ENCODE measurements around the gene EMCN. TPM values are rescaled to one million over a fixed set of nuclear protein-coding genes. Genes with fewer than 3 reads are reported as not detected.

The EMCN gene
- total and polyA plus RNA-seq, 2 of the 8 experiments (the other 6 are each of a cell fraction or from before 2014, with no cell fraction given): not detected

DNA sequence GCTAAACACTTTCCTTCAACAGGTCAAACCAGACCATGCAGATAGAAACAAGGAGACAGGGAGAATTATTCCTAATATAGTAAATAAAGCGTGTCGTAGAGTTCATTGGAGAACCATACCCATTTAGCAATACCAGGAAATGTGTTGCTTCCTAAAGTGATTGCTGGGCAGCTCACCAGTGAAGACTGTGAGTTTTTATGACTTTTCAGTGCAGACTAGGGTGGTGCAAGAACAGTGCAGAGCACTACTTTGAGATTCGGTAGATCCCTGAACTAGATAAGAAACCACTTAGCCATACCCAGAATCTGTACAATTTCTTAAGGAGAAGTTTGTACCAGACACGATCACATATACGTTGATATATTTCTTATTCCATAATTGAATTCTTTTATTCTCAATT is 87.4 kb downstream of the EMCN start (continued):
- no peak for TF ChIP-seq TEAD4 (IDR thresholded peaks at IDR 0.05; ENCODE audit: low read depth, low read length)

DNA sequence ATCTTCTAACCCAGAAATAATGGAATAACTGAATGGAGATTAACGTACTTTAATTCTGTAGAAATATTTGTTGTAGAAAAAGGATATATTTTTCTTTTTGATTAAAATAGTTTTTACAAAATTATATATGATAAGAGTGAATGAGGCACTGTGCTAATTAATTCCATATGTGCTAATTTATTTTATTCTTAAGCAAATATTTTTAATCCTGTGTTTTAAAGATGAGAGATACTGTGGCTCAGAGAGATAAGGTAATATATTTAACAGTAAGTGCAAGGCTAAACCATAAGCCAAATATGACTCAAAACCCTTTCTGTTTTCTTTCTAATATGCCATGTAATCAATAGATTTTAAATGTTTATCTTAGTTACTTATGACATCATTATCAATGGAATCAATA is 88.2 kb downstream of the EMCN start:
- Histone ChIP-seq H4K5ac (ENCODE audit: insufficient read length, low read depth, low read length) (no peak overlapping the region), H2AFZ (ENCODE audit: low read length) (no peak overlapping the region), H4K91ac (replicated peaks; ENCODE audit: insufficient read length, low read length) (no peak overlapping the region), H3K9me3 (ENCODE audit: insufficient read depth in 2 of 2, low read depth in 1 of 2, low read length in 1 of 2) (no peaks in the 10 kb centered on the region), H3K27ac (ENCODE audit: low read depth, low read length) (no peak overlapping the region), H2BK5ac (ENCODE audit: low read depth, low read length) (no peak overlapping the region), H3K27me3 (replicated peaks in 1 of 4; ENCODE audit: control insufficient read depth in 3 of 4, extremely low read depth in 1 of 4, insufficient read depth in 3 of 4, low read length in 3 of 4) (peaks cover 0 to 1% (median 0%) of the 10 kb centered on the region in 4 experiments; a peak in 1 of 7 replicates), H3K56ac (replicated peaks; ENCODE audit: insufficient read length, low read depth, low read length) (no peak overlapping the region), H3K9ac (replicated peaks in 1 of 4; ENCODE audit: extremely low read depth in 1 of 4, low read depth in 3 of 4, low read length in 3 of 4) (no peak overlapping the region), H2AK5ac (ENCODE audit: low read depth, low read length) (no peak overlapping the region), H4K20me1 (replicated peaks in 1 of 2; ENCODE audit: control insufficient read depth in 1 of 2, insufficient read depth in 2 of 2, low read length in 2 of 2) (no peaks in the 10 kb centered on the region), H3K23ac (ENCODE audit: insufficient read length) (no peak overlapping the region), H3K36me3 (ENCODE audit: control insufficient read depth in 2 of 4, insufficient read depth in 4 of 4, low read length in 3 of 4) (no peaks in the 10 kb centered on the region), H3K4me2 (ENCODE audit: insufficient read depth in 1 of 2, low read depth in 2 of 2, low read length in 2 of 2) (no peak overlapping the region), H3K4me3 (ENCODE audit: extremely low read depth in 1 of 4, insufficient read depth in 2 of 4, low read depth in 3 of 4, low read length in 4 of 4) (no peak overlapping the region), H3K79me1 (ENCODE audit: low read depth, low read length) (no peaks in the 10 kb centered on the region), H3K14ac (ENCODE audit: insufficient read length) (no peak overlapping the region), H2BK20ac (ENCODE audit: low read length) (no peak overlapping the region), H3K23me2 (ENCODE audit: low read depth, low read length) (no peaks in the 10 kb centered on the region), H3K79me2 (ENCODE audit: control insufficient read depth in 1 of 2, insufficient read depth in 2 of 2, low read length in 2 of 2) (no peaks in the 10 kb centered on the region), H3K4me1 (replicated peaks in 1 of 4; ENCODE audit: control insufficient read depth in 3 of 4, insufficient read depth in 4 of 4, low read length in 3 of 4) (no peaks in the 10 kb centered on the region), H2BK15ac (ENCODE audit: low read length) (no peak overlapping the region), H4K8ac (ENCODE audit: extremely low read depth, insufficient read depth, low read length) (no peak overlapping the region), H3K18ac (ENCODE audit: extremely low read depth, low read length) (no peak overlapping the region), H2BK120ac (replicated peaks; ENCODE audit: low read depth, low read length) (no peak overlapping the region), H3K4ac (replicated peaks; ENCODE audit: insufficient read length, low read depth, low read length) (no peak overlapping the region), H2BK12ac (ENCODE audit: low read depth, low read length) (no peak overlapping the region)
- DNase-seq (ENCODE audit: low read depth in 1 of 2, low spot score in 2 of 2): no peak
- WGBS, 2 experiments (ENCODE audit: extremely low coverage in 1 of 2, insufficient coverage in 1 of 2, insufficient read length in 1 of 2, insufficient replicate concordance in 2 of 2, low coverage in 1 of 2, low lambda C conversion rate in 2 of 2, missing lambda C conversion rate in 1 of 2): 100% methylated on average over 1 of the region's 1 CpG; no CpG with 5 or more reads in 1 of the 2 experiments
- ChIA-PET CTCF (ENCODE audit: partially characterized antibody) (no interaction called here), POLR2A (ENCODE audit: partially characterized antibody) (no interaction called here)
- no peak for FAIRE-seq
- TF ChIP-seq SUZ12 (IDR thresholded peaks at IDR 0.05; ENCODE audit: low read length): no peak
- no peak for TF ChIP-seq TEAD4 (IDR thresholded peaks at IDR 0.05; ENCODE audit: low read depth, low read length)
- no peak for TF ChIP-seq SIRT6 (IDR thresholded peaks at IDR 0.05; ENCODE audit: low read length)
- no peak for TF ChIP-seq SP1 (IDR thresholded peaks at IDR 0.05; ENCODE audit: low read depth, low read length)
- TF ChIP-seq NANOG (IDR thresholded peaks at IDR 0.05; ENCODE audit: insufficient read depth, low read depth, low read length, poor library complexity, severe bottlenecking): no peak
- no peak for TF ChIP-seq ASH2L (IDR thresholded peaks at IDR 0.05; ENCODE audit: low read length)
- no peak for TF ChIP-seq SAP30 (IDR thresholded peaks at IDR 0.05; ENCODE audit: insufficient read depth, insufficient replicate concordance, low read length)
- TF ChIP-seq, protein P1, sequence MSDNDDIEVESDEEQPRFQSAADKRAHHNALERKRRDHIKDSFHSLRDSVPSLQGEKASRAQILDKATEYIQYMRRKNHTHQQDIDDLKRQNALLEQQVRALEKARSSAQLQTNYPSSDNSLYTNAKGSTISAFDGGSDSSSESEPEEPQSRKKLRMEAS (IDR thresholded peaks at IDR 0.05): no peak
- no peak for TF ChIP-seq CHD2 (IDR thresholded peaks at IDR 0.05; ENCODE audit: low read length)
- TF ChIP-seq SP4 (IDR thresholded peaks at IDR 0.05; ENCODE audit: low read length): no peak
- no peak for TF ChIP-seq EZH2 (IDR thresholded peaks at IDR 0.05; ENCODE audit: low read depth, low read length, severe bottlenecking)
- TF ChIP-seq GTF2F1 (IDR thresholded peaks at IDR 0.05; ENCODE audit: borderline replicate concordance, low read depth, low read length): no peak
